GM12875 (cell line): Measurements from ENCODE around the gene HAS3.

ENCODE experiments used
- H3K4me3 ChIP-seq: one replicate; pipeline ENCODE4 v1.5.1; 2011; ENCODE audit warnings: low read depth, low read length, control low read depth
- TF ChIP-seq, protein P1 (sequence below): IDR thresholded peaks from 2 replicates; pipeline ENCODE4 v1.5.1; 2011; ENCODE audit warnings: low read depth, mild to moderate bottlenecking, control low read depth, inconsistent platforms, low read length, moderate library complexity, borderline replicate concordance; ENCODE audit not compliant: insufficient read depth

The HAS3 gene

GRCh38 chr16:69111876-69112230 is 6.4 kb downstream of the HAS3 start:
- TF ChIP-seq, protein P1, sequence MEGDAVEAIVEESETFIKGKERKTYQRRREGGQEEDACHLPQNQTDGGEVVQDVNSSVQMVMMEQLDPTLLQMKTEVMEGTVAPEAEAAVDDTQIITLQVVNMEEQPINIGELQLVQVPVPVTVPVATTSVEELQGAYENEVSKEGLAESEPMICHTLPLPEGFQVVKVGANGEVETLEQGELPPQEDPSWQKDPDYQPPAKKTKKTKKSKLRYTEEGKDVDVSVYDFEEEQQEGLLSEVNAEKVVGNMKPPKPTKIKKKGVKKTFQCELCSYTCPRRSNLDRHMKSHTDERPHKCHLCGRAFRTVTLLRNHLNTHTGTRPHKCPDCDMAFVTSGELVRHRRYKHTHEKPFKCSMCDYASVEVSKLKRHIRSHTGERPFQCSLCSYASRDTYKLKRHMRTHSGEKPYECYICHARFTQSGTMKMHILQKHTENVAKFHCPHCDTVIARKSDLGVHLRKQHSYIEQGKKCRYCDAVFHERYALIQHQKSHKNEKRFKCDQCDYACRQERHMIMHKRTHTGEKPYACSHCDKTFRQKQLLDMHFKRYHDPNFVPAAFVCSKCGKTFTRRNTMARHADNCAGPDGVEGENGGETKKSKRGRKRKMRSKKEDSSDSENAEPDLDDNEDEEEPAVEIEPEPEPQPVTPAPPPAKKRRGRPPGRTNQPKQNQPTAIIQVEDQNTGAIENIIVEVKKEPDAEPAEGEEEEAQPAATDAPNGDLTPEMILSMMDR: no peak
- no peak overlapping the region for H3K4me3 ChIP-seq

- H3K4me3 ChIP-seq: no peak overlapping the region
- TF ChIP-seq, protein P1: peak; percentile 88
Observed at GRCh38 chr16:69112285-69113129, 7.1 kb downstream of the HAS3 start.

DNA sequence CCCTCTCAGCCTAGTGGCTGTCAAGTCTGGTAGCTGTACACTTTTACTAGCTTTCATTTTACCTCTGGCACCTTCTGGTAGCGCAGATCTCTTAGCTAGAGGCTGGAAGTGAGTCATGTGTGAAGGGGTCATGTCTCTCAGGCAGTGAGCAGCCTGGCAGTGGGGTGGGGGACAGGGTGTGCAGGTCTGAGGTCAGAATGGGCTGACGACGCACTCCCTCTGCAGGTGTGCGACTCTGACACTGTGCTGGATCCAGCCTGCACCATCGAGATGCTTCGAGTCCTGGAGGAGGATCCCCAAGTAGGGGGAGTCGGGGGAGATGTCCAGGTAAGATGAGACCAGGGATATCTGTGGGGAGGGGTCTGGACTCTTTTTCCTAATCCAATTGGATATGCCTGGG is 7.8 kb downstream of the HAS3 start:
- TF ChIP-seq, protein P1: no peak
- H3K4me3 ChIP-seq: no peak overlapping the region

- H3K4me3 ChIP-seq: no peak overlapping the region
- TF ChIP-seq, protein P1: no peak
Observed at GRCh38 chr16:69114346-69114975, 9.0 kb downstream of the HAS3 start.

DNA sequence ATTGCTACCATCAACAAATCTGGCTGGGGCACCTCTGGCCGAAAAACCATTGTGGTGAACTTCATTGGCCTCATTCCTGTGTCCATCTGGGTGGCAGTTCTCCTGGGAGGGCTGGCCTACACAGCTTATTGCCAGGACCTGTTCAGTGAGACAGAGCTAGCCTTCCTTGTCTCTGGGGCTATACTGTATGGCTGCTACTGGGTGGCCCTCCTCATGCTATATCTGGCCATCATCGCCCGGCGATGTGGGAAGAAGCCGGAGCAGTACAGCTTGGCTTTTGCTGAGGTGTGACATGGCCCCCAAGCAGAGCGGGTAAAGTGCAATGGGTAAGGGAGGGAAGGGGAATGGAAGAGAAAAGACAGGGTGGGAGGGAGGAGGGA is 9.5 kb downstream of the HAS3 start:
- TF ChIP-seq, protein P1: no peak
- H3K4me3 ChIP-seq: no peak overlapping the region

DNA sequence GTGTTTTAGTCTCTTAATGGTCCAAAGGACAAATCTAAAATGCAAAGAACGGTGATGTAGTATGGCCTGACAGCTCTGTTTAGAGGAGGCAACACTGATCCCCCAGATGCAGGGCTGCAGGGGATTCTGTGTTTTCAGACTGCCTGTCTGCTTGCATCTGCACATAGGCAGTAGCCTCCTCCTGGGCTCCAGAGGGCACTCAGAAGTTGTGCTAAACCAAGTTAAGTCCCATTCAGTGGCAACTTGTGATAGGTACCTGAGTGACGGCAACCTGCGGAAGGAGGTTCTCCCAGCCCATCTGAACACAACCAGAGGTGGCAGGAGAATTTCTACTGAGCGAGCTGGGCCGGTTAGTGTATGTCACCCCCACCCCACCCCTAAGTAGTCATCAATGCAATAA is 9.9 kb downstream of the HAS3 start:
- H3K4me3 ChIP-seq: no peak overlapping the region
- TF ChIP-seq, protein P1: no peak

GRCh38 chr16:69115837-69116236 is 10.4 kb downstream of the HAS3 start:
- TF ChIP-seq, protein P1: no peak
- no peak overlapping the region for H3K4me3 ChIP-seq
